Kidney glomerular epithelial cell (primary cell): Measurements from ENCODE around the gene HSPG2.
A peak's percentile ranks its signal among the peaks of the same experiment; 100 is the strongest.
"Not testable (repeated sequence)": the region's sequence is repeated elsewhere in the genome, so short reads cannot be mapped to it uniquely, and the experiment has no call there.

Source experiments
- DNase-seq: peaks from one replicate; lab custom pipeline; 2025; lab: John Stamatoyannopoulos, UW

The HSPG2 gene

GRCh38 chr1:21823980-21824702, 113.0 kb downstream of the HSPG2 start:
- DNase-seq, result no peak

- DNase-seq, result no peak
These were observed 113.7 kb downstream of the HSPG2 start for GRCh38 chr1:21823206-21823979.

- no peak for DNase-seq
These were observed 114.8 kb downstream of the HSPG2 start for GRCh38 chr1:21822349-21822748.

- no peak for DNase-seq
These were observed 115.6 kb downstream of the HSPG2 start for GRCh38 chr1:21821385-21822019.

DNA sequence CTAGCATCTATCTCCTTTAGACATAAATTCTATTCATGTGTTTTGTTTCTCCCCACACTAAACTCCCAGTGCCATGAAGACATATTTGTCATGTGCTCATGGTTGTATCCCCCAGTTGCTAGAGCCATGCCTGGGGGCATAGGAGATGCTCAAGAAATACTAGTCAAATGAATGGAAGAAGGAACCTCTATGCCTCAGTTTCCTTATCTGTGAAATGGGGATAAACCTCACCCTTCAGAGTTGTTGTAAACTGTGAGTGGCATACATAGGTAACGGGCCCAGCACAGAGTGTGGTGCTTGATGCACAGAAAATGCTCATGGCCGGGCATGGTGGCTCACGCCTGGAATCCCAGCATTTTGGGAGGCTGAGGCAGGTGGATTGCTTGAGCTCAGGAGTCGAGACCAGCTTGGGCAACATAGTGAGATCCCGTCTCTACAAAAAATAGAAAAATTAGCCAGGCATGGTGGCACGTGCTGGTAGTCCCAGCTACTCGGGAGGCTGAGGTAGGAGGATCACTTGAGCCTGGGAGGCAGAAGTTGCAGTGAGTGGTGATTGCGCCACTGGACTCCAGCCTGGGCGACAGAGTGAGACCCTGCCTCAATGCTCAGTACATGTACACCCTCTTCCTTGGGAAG, 116.4 kb downstream of the HSPG2 start:
- DNase-seq, result no peak

DNA sequence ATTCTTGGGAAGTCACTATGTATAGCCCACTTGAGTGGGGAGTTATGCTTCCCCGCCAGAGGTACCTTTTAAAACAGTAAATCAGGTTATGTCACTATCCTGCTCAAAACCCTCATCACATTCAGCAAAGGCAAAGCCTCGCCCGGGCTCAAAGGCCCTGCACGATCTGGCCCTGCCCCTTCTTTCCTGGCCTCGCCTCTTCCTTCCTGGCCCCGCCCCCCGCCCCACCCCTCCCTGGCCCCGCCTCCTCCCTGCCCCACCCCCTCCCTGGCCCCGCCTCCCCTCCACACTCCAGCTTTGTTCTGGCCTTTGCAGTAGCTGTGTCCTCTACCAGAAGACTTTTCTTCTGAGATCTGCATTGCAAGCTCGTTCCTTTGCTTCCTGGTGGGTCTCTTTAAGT, 118.5 kb downstream of the HSPG2 start:
- DNase-seq, result no peak

DNA sequence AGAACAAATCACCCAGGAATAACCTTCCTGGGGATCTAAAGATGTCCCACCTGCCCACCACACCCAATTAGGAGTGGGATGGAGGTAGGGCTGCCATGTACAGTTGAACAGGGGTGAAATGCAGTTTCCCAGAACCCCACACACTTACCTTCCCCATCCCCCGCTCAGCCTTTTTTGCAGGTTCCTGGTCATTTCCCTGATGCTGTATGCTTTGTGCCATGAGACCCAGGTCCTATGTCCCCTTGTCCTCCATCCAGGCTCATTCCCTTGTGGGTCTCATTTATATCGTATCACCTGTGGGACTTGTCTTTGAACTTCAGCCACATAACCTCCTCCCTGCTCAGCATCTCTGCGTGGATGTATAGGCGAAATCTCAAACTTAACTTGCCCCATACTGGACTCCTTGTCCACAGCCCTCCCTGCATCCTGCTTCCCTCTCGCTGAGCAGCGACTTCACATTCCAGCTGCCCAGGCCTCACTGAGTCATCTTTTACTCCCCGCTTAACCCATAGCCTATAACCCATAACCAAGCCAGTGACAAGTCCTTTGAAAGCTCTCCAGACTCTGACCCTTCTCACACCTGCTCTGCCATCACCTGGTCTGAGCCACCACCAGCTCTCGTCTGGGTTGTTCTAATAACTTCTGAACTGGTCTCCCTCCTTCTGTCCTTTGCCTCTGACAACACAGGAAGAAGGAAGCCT, 120.4 kb downstream of the HSPG2 start:
- peak; percentile 69 for DNase-seq

- no peak for DNase-seq
These were observed 121.3 kb downstream of the HSPG2 start for GRCh38 chr1:21815724-21816321.

GRCh38 chr1:21814981-21815582, 122.0 kb downstream of the HSPG2 start:
- DNase-seq, result no peak

DNA sequence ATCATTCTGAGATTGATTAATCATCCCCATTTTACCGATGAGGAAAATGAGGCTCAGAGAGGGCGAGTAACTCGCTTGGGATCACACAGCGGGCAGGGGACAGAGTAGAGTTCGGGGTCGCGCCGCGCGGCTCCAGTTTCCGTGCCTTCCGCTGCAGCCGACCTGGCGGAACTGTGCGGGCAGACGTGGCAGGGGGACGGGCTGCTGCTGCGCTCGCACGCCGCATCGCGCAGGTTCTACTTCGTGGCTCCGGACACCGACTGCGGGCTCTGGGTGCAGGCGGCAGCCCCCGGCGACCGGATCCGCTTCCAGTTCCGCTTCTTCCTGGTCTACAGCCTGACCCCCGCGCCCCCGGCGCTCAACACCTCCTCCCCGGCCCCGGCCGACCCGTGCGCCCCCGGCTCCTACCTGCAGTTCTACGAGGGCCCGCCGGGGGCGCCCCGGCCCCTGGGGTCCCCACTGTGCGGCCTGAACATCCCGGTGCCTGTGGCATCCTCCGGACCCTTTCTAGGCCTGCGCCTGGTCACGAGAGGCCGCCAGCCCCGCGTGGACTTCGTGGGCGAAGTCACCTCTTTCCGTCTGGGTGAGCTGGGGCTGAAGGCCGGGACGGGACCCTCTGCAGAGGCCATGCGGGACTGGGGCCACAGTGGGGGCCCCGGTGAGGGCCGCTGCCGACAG, 122.7 kb downstream of the HSPG2 start:
- DNase-seq, result no peak

DNA sequence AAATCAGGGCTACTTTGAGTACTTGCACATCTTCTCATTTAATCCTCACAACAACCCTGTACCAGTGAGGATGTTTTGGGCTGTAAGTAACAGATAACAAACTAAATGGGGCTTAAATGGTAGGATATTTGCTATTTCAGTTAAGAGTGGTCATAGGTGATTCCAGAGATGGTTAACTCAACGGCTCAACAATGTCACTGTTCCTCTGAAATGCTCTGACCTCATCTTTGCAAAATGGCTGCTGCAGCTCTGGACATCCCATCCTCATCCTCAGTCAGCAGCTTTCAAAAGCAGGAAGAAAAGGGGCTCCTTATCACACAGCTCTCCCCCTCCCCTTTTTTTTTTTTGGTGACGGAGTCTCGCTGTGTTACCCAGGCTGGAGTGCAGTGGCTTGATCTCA, 123.6 kb downstream of the HSPG2 start:
- no peak for DNase-seq

DNA sequence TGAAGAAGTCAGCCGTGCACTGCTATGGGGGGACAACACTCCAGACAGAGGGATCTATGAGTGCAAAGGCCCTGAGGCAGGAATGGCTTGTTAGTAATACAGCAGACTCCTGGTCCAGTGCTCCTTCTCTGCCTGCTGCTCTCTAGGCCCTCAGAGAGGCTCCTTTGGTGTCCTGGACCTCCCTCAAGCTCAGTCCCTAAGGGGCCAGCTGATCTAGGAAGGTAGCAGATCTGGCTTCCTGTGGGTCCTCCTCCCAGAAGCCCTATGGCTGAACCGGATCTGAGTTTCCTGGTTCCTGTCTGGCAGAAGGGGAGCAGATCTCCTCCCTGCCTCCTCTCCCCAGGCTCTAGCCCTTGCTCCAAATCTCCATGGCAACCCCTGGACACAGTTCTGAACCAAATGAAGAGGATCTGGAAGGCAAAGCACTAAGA, 125.2 kb downstream of the HSPG2 start, which contains the start of gene LDLRAD2:
LDLRAD2 (plus strand) TSS at position 391 of the 431 bp plus-strand sequence. CDS start 187 bp downstream, outside the sequence.
- DNase-seq, result no peak

DNA sequence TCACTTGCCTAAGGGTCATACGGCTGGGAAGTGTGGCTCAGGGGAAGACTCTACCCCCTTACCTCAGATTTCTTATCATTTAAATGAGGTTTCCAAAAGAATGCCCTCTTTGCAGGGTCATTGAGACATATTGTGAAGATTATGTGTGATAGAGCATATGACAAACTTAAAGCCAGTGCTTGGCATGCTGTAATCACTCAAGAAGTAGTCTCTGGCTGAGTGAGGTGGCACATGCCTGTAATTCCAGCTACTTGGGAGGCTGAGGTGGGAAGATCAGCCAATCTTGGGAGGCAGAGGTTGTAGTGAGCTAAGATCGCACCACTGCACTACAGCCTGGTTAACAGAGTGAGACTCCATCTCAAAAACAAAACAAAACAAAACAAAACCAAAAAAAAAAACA, 132.6 kb downstream of the HSPG2 start:
- DNase-seq, result no peak

DNA sequence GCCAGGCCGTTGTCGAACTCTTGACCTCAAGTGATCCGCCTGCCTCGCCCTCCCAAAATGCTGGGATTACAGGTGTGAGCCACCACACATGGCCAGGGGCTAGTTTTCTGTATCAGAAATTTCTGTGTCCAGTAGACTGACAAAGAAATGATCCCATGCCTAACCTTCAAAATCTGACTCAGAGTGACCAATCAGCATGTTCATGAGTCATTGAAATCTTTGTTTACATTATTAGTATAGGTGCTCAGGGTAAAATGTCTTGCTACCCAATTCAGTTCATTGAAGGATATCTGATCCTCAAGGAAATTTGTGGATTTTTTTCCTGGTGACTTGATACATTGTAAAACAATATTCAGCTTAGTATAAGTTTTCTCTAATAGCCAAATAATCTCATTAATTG, 136.0 kb downstream of the HSPG2 start:
- DNase-seq, result peak; percentile 48

- DNase-seq, result no peak
These were observed 137.4 kb downstream of the HSPG2 start for GRCh38 chr1:21799730-21800129.

GRCh38 chr1:21795075-21795474, 142.0 kb downstream of the HSPG2 start:
- DNase-seq, result no peak

DNA sequence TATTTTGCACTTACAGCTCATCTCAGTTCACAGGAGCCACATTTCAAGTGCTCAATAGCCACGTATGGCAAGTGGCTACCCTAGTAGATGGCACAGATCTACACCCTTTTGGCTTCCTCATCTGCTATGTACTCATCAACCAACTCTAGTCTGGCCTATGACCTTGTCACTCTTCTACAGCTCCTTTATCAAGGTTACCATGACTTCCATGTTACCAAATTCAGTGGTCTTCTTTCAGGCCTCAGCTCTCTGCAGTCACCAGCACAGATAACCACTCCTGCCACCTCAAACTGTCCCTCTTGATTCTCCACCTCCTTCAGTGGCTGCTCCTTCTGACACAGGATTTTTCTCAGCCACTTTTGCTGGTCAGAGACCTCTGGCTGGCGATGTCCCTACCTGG, 142.5 kb downstream of the HSPG2 start:
- no peak for DNase-seq

GRCh38 chr1:21793104-21793503, 144.0 kb downstream of the HSPG2 start:
- DNase-seq, result no peak

GRCh38 chr1:21786640-21787039, 150.5 kb downstream of the HSPG2 start:
- DNase-seq, result no peak

- not testable (repeated sequence) for DNase-seq
These were observed 151.3 kb downstream of the HSPG2 start for GRCh38 chr1:21785764-21786163.
